Osteoblast (primary cell): Measurements from ENCODE around the gene SLC24A3. TPM values are rescaled to one million over a fixed set of nuclear protein-coding genes. Genes with fewer than 3 reads are reported as not detected.

Source experiments
- DNase-seq: peaks from one replicate; pipeline ENCODE4 v3.0.0; 2011; ENCODE audit warnings: low spot score, mixed read lengths; ENCODE audit not compliant: insufficient read length; ENCODE audit errors: missing footprints
- H2AFZ ChIP-seq: 2 replicates; pipeline ENCODE4 v1.6.0; 2011; ENCODE audit warnings: mild to moderate bottlenecking, low read length
- H3K27ac ChIP-seq: 2 replicates; pipeline ENCODE4 v1.5.1; 2011; ENCODE audit warnings: mild to moderate bottlenecking, low read depth, low read length, moderate library complexity
- H3K27me3 ChIP-seq: 2 replicates; pipeline ENCODE4 v1.6.0; 2012; ENCODE audit warnings: mild to moderate bottlenecking, control low read depth, inconsistent platforms, low read length, moderate library complexity; ENCODE audit not compliant: insufficient read depth
- H3K36me3 ChIP-seq: 2 replicates; pipeline ENCODE4 v1.5.1; 2011; ENCODE audit warnings: mild to moderate bottlenecking, low read length, control low read depth, moderate library complexity; ENCODE audit not compliant: insufficient read depth
- H3K4me1 ChIP-seq: 2 replicates; pipeline ENCODE4 v1.5.1; 2011; ENCODE audit warnings: mild to moderate bottlenecking, low read length, control low read depth, moderate library complexity; ENCODE audit not compliant: insufficient read depth
- H3K4me2 ChIP-seq: 2 replicates; pipeline ENCODE4 v1.6.0; 2011; ENCODE audit warnings: mild to moderate bottlenecking, low read length; ENCODE audit not compliant: insufficient read depth
- H3K4me3 ChIP-seq: fragments of 200-600 bp; sonication (generic); 3 replicates; pipeline ENCODE4 v1.5.1; 2012; ENCODE audit warnings: mild to moderate bottlenecking, low read length, inconsistent platforms; ENCODE audit not compliant: insufficient read depth
- H3K79me2 ChIP-seq: 2 replicates; pipeline ENCODE4 v1.6.0; 2012; ENCODE audit warnings: mild to moderate bottlenecking, low read length, control low read depth, inconsistent platforms; ENCODE audit not compliant: insufficient read depth
- H3K9me3 ChIP-seq: 2 replicates; pipeline ENCODE4 v1.5.1; 2011; ENCODE audit warnings: low read depth, low read length, control low read depth
- H4K20me1 ChIP-seq: 2 replicates; pipeline ENCODE4 v1.6.0; 2012; ENCODE audit warnings: mild to moderate bottlenecking, low read length, control low read depth; ENCODE audit not compliant: insufficient read depth
- CTCF ChIP-seq: IDR thresholded peaks from 2 replicates; pipeline ENCODE4 v1.5.1; 2011; ENCODE audit warnings: mild to moderate bottlenecking, low read depth, low read length, moderate library complexity; ENCODE audit errors: extremely low read depth
- total RNA-seq: library from RNA; depleted of rRNA; stranded (reverse); fragments of >200 nt; gene quantifications from 2 replicates; pipeline ENCODE4 v1.2.3, GENCODE V29; 2012

The SLC24A3 gene
- total RNA-seq, 1 donor, result 1.1 TPM

GRCh38 chr20:19662637-19662995 is 450.2 kb downstream of the SLC24A3 start:
- Histone ChIP-seq H3K79me2 (no peaks in the 10 kb centered on the region), H3K9me3 (no peaks in the 10 kb centered on the region)

GRCh38 chr20:19668418-19668817 is 456.0 kb downstream of the SLC24A3 start:
- H3K4me2 ChIP-seq, result no peak overlapping the region
- H3K79me2 ChIP-seq, result no peaks in the 10 kb centered on the region
- no peaks in the 10 kb centered on the region for H4K20me1 ChIP-seq
- no peak overlapping the region for H2AFZ ChIP-seq
- TF ChIP-seq CTCF, result no peak
- no peaks in the 10 kb centered on the region for H3K36me3 ChIP-seq
- DNase-seq, result no peak
- H3K27me3 ChIP-seq, result peaks cover 9% of the 10 kb centered on the region
- H3K9me3 ChIP-seq, result no peaks in the 10 kb centered on the region
- no peak overlapping the region for H3K4me3 ChIP-seq
- H3K4me1 ChIP-seq, result no peaks in the 10 kb centered on the region
- H3K27ac ChIP-seq, result no peak overlapping the region

More at GRCh38 chr20:19662637-19662995, 450.2 kb downstream of the SLC24A3 start:
- no peak overlapping the region for H3K4me3 ChIP-seq
- peaks cover 33% of the 10 kb centered on the region for H3K27me3 ChIP-seq
- no peaks in the 10 kb centered on the region for H4K20me1 ChIP-seq
- no peaks in the 10 kb centered on the region for H3K4me1 ChIP-seq
- DNase-seq, result no peak
- no peaks in the 10 kb centered on the region for H3K36me3 ChIP-seq
- H3K27ac ChIP-seq, result no peak overlapping the region
- no peak for TF ChIP-seq CTCF
- H3K4me2 ChIP-seq, result no peak overlapping the region
- H2AFZ ChIP-seq, result no peak overlapping the region

- Histone ChIP-seq H3K27ac (no peak overlapping the region), H3K4me3 (no peak overlapping the region), H2AFZ (no peak overlapping the region), H3K36me3 (no peaks in the 10 kb centered on the region), H3K79me2 (no peaks in the 10 kb centered on the region), H4K20me1 (no peaks in the 10 kb centered on the region), H3K4me1 (no peaks in the 10 kb centered on the region), H3K4me2 (no peak overlapping the region), H3K27me3 (peaks cover 9% of the 10 kb centered on the region), H3K9me3 (no peaks in the 10 kb centered on the region)
- TF ChIP-seq CTCF, result no peak
- DNase-seq, result no peak
These were observed 458.4 kb downstream of the SLC24A3 start for GRCh38 chr20:19670829-19671228.

GRCh38 chr20:19671374-19671773 is 458.9 kb downstream of the SLC24A3 start:
- H3K9me3 ChIP-seq, result no peaks in the 10 kb centered on the region
- H3K27me3 ChIP-seq, result peaks cover 9% of the 10 kb centered on the region
- no peak for DNase-seq
- no peak overlapping the region for H3K4me3 ChIP-seq
- H3K4me2 ChIP-seq, result no peak overlapping the region
- H3K79me2 ChIP-seq, result no peaks in the 10 kb centered on the region
- H3K27ac ChIP-seq, result no peak overlapping the region
- no peak overlapping the region for H2AFZ ChIP-seq
- no peaks in the 10 kb centered on the region for H3K4me1 ChIP-seq
- H4K20me1 ChIP-seq, result no peaks in the 10 kb centered on the region
- no peak for TF ChIP-seq CTCF
- H3K36me3 ChIP-seq, result no peaks in the 10 kb centered on the region
